ENCODE results near the gene PICALM. TPM values are rescaled to one million over a fixed set of nuclear protein-coding genes. Genes with fewer than 3 reads are reported as not detected.
A peak's percentile ranks its signal among the peaks of the same experiment; 100 is the strongest.
"Not testable (repeated sequence)": the region's sequence is repeated elsewhere in the genome, so short reads cannot be mapped to it uniquely, and the experiment has no call there.

PICALM gene, protein sequence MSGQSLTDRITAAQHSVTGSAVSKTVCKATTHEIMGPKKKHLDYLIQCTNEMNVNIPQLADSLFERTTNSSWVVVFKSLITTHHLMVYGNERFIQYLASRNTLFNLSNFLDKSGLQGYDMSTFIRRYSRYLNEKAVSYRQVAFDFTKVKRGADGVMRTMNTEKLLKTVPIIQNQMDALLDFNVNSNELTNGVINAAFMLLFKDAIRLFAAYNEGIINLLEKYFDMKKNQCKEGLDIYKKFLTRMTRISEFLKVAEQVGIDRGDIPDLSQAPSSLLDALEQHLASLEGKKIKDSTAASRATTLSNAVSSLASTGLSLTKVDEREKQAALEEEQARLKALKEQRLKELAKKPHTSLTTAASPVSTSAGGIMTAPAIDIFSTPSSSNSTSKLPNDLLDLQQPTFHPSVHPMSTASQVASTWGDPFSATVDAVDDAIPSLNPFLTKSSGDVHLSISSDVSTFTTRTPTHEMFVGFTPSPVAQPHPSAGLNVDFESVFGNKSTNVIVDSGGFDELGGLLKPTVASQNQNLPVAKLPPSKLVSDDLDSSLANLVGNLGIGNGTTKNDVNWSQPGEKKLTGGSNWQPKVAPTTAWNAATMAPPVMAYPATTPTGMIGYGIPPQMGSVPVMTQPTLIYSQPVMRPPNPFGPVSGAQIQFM
- 123 and 127 TPM in 2 replicates for total RNA-seq (2014; rRNA removed; shearing (Covaris generic))
- 97.7 and 126 TPM in 2 replicates for polyA plus RNA-seq (2015; cell fraction: cytosol; rRNA removed)
- 109 and 115 TPM in 2 replicates for polyA plus RNA-seq (2015; cell fraction: nucleus; rRNA removed)

DNA sequence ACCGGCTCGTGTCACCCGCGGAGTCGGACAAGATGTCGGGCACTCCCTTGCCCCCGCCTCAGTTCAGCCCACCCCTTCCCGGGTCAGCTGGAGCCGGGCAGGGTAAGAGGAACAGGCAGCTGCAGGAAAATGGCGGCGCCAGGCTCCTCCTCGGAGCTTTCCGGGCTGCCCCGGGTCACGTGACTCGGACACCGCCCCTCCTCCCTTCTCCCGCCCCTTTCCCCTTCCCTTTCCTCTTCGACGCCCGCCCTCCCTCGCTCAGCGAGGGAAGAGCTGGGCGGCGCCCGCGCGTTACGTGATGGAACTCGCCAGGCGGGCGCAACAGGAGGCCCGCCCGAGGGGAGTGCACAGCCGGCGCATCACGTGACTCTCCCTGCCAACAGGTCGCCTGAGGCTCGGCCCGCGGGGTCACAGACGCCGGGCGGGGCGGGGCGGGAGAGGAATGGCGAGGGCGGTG, at the start of gene PICALM:
Gene PICALM, minus strand, starts transcription at position 134 of the 457 bp plus-strand sequence. CDS start 304 bp downstream, outside the sequence.
- DNase-seq (ENCODE audit: low read depth, low spot score), result peak; percentile 93
- in situ Hi-C loops (cut with HindIII; ENCODE audit: low pct_unique_long_range_greater_than_20kb, low sequenced_read_pairs), result no loop called here

DNA sequence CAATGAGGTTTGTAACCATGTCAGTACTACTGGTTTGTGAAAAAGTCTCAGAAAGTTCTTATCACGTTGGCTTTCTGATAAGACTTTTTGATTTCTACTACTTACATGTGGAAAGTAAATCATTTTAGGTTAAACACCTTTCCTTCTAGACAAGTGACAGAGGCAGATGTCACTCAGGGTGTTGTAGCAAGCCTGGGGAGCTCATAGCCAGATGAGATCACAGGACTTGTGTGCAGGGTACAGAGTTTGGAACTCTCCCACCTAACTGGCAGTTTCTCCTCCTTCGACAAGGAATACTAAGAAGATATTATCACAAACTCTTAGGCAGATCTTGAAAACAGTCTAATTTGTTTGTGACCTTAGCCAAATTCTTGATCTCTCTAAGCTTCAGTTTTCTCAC, 49.4 kb upstream of the PICALM start:
- in situ Hi-C loops (cut with HindIII; ENCODE audit: low pct_unique_long_range_greater_than_20kb, low sequenced_read_pairs), result no loop called here
- DNase-seq (ENCODE audit: low read depth, low spot score), result no peak

DNA sequence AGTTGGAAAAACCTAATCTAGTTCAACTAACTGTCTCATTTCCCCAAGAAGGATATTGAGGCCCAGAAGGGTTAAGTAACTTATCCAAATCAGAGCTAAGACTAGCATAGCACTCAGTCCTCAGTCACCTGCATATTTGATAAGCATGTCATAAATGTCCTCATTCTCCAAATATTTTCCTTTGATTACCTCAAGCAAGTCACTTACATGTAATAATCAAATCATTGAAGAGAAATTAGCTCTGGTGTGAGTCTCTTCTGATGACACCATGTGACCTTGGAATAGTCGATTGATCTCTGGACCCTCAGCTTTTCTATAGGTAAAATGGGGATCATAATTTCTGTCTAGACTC, 48.8 kb upstream of the PICALM start:
- no peak for DNase-seq (ENCODE audit: low read depth, low spot score)

DNA sequence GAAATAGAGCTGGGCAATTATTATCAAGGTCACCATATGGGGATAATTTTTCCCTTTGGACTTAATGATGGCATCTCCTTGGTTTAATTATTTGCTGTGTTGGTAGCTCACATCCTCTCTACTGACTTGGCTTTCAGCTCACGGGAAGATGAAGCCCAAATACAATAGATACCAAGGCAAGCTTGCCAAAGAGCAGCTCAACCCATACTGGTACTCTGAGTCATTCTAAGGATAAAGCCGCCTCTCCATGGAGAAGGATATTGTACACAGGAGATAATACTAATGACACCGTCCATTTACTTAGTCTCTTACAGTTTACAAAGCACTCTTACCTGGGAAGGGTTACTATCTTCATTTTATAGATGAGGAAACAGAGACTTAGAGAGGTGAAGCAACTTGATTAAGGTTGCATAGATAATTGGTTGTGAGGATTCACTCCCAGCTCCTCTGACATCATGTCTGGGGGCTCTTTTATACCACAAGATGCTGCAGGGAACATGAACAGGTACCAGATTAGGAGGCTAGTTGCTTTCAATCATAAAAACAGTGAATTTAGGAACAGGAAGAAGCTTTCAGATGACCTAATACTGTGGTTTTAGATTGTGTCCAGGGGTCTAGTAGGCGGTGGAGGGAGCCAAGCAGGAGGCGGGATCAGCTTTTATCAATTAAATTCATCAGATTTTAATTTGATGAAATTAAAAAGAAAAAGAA, 48.3 kb upstream of the PICALM start:
- in situ Hi-C loops (cut with HindIII; ENCODE audit: low pct_unique_long_range_greater_than_20kb, low sequenced_read_pairs), result no loop called here
- no peak for DNase-seq (ENCODE audit: low read depth, low spot score)

More for the DNA sequence above, 48.8 kb upstream of the PICALM start:
- in situ Hi-C loops (cut with HindIII; ENCODE audit: low pct_unique_long_range_greater_than_20kb, low sequenced_read_pairs), result no loop called here

DNA sequence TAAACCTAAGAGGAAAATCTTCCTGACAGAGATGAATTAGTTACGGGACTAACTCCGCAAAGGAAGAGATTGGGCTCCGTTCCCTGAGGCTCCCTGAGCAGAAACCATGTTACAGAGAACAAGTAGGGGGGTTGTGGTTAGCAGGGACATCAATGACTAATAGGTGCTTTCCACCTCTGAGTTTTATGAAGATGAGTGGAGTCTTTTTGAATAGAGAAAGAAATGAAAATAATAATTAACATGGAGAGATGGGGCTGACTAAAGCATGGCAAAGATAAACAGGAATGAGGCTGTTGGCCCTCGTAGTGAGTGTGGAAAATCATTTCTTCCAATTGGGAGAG, 47.5 kb upstream of the PICALM start:
- no peak for DNase-seq (ENCODE audit: low read depth, low spot score)
- in situ Hi-C loops (cut with HindIII; ENCODE audit: low pct_unique_long_range_greater_than_20kb, low sequenced_read_pairs), result no loop called here

DNA sequence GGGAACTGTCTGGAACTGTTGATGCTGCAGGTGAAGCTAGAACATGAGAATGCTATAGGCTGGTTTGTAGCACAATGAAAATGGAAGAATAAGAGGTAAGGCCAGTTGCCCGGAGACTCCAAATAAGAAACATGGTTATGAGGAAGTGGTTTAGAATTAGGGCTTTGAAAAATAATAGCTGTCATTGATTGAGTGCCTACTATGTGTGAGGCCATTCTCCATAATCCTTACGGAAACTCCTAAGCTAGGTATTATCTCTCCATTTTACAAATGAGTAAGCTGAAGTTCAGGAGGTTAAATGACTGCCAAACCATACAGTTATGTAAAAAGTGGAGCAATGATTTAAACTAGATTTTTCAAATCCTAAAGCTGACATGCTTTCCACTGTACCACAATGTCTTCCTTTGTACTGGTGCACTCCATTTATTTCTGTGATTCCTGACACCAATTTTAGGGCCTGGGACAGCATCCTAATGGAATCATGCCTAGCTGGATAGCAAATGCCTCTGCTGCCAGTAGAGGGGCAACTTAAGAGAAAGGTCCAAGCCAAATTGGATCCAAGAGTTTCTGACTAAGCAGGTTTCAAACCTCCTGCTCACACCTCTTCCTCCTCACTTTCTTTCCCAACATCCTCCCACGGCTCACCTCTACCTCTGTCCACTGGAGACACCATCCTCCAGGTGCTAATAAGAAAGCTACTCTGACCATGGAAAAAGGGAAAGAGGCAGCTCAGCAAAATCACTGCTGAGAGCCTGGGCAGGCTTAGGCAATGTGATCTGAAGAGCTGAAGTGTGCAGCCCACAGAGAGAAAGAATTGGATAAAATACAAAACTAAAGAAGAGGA, 46.9 kb upstream of the PICALM start:
- in situ Hi-C loops (cut with HindIII; ENCODE audit: low pct_unique_long_range_greater_than_20kb, low sequenced_read_pairs), result no loop called here

DNA sequence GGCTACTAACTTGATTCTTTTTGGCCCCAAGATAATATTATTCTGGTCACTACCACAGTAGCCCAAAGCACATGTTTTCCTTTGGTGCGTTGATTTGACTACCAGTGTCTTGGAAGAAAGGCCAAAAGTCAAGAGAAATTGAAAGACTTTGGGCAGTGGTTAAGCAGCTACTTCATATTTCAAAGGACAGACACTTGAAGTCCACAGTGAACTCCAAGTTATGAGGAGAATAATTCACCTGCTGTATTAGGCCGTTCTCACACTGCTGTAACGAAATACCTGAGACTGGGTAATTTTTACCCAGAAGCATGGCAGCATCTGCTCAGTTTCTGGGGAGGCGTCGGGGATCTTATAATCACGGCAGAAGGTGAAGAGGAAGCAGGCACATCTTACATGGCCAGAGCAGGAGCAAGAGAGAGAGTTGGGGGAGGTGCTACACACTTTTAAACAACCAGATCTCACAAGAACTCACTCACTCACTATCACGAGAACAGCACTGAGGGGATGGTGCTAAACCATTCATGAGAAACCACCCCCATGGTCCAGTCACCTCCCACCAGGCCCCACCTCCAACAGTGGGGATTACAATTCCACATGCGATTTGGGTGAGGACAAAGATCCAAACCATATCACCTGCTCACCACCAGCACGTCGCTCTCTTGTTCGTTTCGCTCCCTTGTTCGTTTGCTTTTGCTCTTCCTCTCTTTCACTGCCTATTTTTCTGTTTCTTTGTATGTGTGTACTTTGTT, 40.2 kb upstream of the PICALM start:
- no peak for DNase-seq (ENCODE audit: low read depth, low spot score)
- in situ Hi-C loops (cut with HindIII; ENCODE audit: low pct_unique_long_range_greater_than_20kb, low sequenced_read_pairs), result no loop called here

More for the DNA sequence above, 46.9 kb upstream of the PICALM start:
- DNase-seq (ENCODE audit: low read depth, low spot score), result no peak

DNA sequence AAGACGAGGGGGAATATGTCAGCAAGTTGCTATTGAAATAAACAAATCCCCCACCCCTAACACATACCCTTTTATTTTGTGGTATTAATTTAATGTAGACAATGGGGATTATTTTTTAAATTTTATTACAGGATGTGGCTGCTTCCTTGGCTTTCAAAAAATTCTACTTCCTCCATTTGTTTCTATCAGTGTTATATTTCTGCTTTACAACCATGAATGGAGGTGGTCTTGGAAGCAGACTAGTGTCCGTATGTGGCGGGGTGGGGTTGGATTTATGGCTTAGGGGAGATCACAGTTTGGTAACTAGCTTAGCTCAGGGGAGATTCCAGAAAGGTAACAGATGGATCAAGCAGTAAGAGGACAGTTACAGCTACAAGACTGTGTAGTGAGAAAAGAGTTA, 39.3 kb upstream of the PICALM start:
- in situ Hi-C loops (cut with HindIII; ENCODE audit: low pct_unique_long_range_greater_than_20kb, low sequenced_read_pairs), result no loop called here
- no peak for DNase-seq (ENCODE audit: low read depth, low spot score)

DNA sequence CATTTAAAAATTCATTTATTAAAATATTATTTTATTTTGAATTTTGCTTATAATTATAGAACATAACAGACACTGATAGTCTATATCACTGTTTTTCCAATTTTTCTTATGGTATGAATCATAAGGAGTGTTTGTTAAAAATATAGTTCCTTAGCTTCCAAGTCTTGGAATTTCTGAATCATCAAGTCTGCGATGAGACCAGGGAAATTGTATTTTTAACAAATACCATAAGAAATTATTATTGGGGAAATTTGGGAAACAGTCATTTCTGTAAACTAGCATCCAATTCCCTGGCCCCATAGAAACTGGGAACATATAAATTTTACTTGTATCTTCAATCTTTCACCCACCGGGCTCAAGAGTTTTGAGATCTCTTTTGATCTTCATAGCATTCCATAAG, 38.0 kb upstream of the PICALM start:
- DNase-seq (ENCODE audit: low read depth, low spot score), result no peak
- in situ Hi-C loops (cut with HindIII; ENCODE audit: low pct_unique_long_range_greater_than_20kb, low sequenced_read_pairs), result no loop called here

DNA sequence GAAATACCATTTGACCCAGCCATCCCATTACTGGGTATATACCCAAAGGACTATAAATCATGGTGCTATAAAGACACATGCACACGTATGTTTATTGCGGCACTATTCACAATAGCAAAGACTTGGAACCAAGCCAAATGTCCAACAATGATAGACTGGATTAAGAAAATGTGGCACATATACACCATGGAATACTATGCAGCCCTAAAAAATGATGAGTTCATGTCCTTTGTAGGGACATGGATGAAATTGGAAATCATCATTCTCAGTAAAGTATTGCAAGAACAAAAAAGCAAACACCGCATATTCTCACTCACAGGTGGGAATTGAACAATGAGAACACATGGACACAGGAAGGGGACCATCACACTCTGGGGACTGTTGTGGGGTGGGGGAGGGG, 37.1 kb upstream of the PICALM start:
- DNase-seq (ENCODE audit: low read depth, low spot score); in situ Hi-C loops (cut with HindIII; ENCODE audit: low pct_unique_long_range_greater_than_20kb, low sequenced_read_pairs): not testable (repeated sequence)

DNA sequence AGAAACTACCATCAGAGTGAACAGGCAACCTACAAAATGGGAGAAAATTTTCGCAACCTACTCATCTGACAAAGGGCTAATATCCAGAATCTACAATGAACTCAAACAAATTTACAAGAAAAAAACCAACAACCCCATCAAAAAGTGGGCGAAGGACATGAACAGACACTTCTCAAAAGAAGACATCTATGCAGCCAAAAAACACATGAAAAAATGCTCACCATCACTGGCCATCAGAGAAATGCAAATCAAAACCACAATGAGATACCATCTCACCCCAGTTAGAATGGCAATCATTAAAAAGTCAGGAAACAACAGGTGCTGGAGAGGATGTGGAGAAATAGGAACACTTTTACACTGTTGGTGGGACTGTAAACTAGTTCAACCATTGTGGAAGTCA, 36.7 kb upstream of the PICALM start:
- in situ Hi-C loops (cut with HindIII; ENCODE audit: low pct_unique_long_range_greater_than_20kb, low sequenced_read_pairs); DNase-seq (ENCODE audit: low read depth, low spot score): not testable (repeated sequence)

DNA sequence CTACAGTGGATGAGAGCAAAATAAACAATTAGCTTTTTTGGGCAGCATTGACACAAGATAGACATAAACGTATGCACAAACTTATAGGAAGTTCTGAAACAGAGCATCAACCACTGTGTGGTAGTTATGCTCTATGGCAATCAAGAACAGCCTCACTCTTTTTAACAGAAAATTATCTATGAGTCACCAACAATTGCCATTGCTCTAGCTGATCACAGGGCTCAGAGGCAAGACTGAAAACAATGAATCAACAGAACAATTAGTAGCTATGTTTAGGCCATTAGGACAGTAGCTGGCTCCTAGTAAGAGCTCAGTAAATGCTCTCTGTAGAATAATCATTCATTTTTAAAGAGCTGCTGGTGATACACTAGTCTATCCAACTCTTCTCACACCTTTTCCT, 34.9 kb upstream of the PICALM start:
- in situ Hi-C loops (cut with HindIII; ENCODE audit: low pct_unique_long_range_greater_than_20kb, low sequenced_read_pairs), result no loop called here

DNA sequence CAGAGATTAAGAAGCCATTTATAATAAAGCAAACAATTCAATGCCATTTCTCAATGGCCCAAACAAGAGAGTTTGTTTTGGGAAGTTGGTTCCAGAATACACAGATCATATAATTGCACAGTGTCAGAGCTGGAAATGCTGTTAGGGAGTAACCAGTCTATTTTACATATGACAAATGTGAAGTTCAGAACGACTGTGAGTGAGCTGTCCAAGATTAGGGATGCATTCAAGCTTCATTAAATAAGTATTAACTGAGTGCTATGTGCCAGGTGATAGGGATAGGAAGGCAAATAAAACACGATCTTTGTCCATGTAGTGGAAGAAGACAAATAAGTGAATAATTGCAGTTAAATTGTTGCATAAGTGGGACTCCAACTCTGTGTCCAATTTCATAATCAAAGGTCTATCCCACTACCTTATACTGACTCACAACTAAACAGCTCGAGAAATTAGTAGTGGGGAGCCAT, 33.1 kb upstream of the PICALM start:
- DNase-seq (ENCODE audit: low read depth, low spot score), result no peak
- in situ Hi-C loops (cut with HindIII; ENCODE audit: low pct_unique_long_range_greater_than_20kb, low sequenced_read_pairs), result no loop called here

More for the DNA sequence above, 34.9 kb upstream of the PICALM start:
- DNase-seq (ENCODE audit: low read depth, low spot score), result no peak

DNA sequence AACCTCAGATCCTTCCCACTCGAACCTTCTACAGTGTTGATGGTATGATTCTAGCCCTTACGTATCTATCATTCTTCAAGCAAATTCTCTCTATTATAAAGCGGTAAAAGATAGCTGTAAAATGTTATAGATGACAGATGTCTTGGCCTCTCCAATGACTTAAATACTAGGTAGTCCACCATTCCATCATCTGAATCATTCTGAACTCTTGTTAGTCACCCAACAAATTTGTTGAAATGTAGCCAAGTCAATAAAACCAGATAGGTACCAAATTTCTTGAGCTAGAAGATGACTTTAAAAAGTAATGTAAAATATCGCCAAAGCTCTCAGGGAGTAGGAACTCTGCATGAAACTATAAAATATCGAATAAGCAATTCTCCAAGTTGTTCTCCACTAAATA, 32.6 kb upstream of the PICALM start:
- no peak for DNase-seq (ENCODE audit: low read depth, low spot score)
- in situ Hi-C loops (cut with HindIII; ENCODE audit: low pct_unique_long_range_greater_than_20kb, low sequenced_read_pairs), result no loop called here

DNA sequence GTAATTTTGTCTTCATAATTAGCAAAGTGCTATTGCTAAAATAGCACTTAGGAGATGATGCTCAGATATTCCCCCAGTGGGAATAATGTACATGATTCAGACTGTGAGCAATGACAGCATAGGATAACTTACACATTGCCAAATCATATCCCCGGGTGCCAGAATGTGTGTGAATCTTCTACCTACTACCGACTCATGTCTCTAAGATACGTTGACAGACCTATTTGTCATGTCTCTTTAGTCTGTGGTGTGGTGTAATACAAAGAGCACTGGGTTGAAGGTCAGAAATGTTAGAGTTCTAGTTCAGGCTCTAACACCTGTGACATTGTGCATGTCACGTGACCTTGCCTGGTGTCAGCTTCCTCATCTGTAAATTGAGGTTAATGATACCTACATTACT, 31.0 kb upstream of the PICALM start:
- no peak for DNase-seq (ENCODE audit: low read depth, low spot score)
- in situ Hi-C loops (cut with HindIII; ENCODE audit: low pct_unique_long_range_greater_than_20kb, low sequenced_read_pairs), result no loop called here

DNA sequence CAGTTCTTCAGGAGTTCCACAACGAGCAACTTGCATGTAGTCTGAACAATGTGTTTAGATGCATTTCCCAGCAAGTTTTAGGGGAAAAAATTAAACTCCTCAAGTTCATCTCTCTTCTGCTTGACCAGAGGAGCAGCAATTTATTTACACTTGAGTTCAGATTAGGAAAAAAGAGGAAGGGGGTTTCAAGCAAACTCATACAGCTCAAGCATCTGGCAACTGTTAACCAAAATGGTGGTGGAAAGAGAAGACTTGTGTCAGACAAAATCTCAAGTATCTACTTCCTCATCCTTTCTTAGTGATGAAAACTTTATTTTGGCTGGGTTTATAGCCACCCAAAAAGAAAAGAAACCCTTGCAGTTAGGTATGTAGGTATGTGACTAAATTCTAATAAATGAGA, 29.1 kb upstream of the PICALM start:
- in situ Hi-C loops (cut with HindIII; ENCODE audit: low pct_unique_long_range_greater_than_20kb, low sequenced_read_pairs), result no loop called here

DNA sequence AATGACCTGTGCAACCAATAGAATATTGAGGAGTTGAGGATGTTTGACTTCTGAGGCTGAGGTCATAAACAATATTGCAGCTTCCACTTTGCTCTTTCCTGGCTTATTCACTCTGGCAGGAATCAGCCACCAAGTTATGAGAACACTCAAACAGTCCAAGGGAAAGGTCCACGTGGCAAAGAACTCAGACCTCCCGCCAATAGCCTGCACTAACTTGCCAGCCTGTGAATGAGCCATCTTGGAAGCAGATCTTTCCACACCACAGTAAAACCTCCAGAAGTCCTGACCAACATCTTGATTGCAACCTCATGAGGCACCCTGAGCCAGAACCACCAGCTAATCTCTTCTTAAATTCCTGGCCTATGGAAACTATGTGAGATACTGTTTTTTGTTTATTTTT, 22.7 kb upstream of the PICALM start:
- in situ Hi-C loops (cut with HindIII; ENCODE audit: low pct_unique_long_range_greater_than_20kb, low sequenced_read_pairs), result no loop called here

More for the DNA sequence above, 29.1 kb upstream of the PICALM start:
- no peak for DNase-seq (ENCODE audit: low read depth, low spot score)

More for the DNA sequence above, 22.7 kb upstream of the PICALM start:
- no peak for DNase-seq (ENCODE audit: low read depth, low spot score)
